Activated CD8-positive, alpha-beta T cell treated with anti-CD3 and anti-CD28 coated beads, Interleukin-2, amount 10 ng/mL, durations not matched to agents 7 days and 5 days (primary cell): ENCODE results near the gene ANKRD13B. TPM values are rescaled to one million over a fixed set of nuclear protein-coding genes. Genes with fewer than 3 reads are reported as not detected.

ENCODE experiments used
- ATAC-seq: fragments of 150-1000 bp; cut with Tn5 transposase; one replicate; pipeline ENCODE4 v1.10.0; 2021; ENCODE audit warnings: moderate library complexity
- CTCF ChIA-PET: fragments of 350-600 bp; sonication (Branson Sonifier 250); formaldehyde crosslinking; loops from one replicate; lab custom pipeline; 2021; ENCODE audit warnings: antibody characterized with exemption; lab: Charles Lee
- POLR2A ChIA-PET: fragments of 350-600 bp; sonication (Branson Sonifier 250); formaldehyde crosslinking; loops from one replicate; lab custom pipeline; 2021; ENCODE audit warnings: antibody characterized with exemption; lab: Charles Lee
- DNase-seq: peaks from one replicate; pipeline ENCODE4 v3.0.0-alpha.2; 2020
- H3K27ac Mint-ChIP-seq: one replicate; pipeline ENCODE4 v1.8.0; 2021; ENCODE audit warnings: mild to moderate bottlenecking, mixed read lengths
- H3K27me3 Mint-ChIP-seq: one replicate; pipeline ENCODE4 v1.8.0; 2021; ENCODE audit warnings: low read depth, mixed read lengths
- H3K36me3 Mint-ChIP-seq: one replicate; pipeline ENCODE4 v1.8.0; 2021; ENCODE audit warnings: low read depth, mixed read lengths
- H3K4me1 Mint-ChIP-seq: one replicate; pipeline ENCODE4 v1.8.0; 2021; ENCODE audit warnings: low read depth, mixed read lengths
- H3K4me3 Mint-ChIP-seq: one replicate; pipeline ENCODE4 v1.8.0; 2021; ENCODE audit warnings: mild to moderate bottlenecking, mixed read lengths
- H3K9me3 Mint-ChIP-seq: one replicate; pipeline ENCODE4 v1.8.0; 2022; ENCODE audit warnings: mixed read lengths; ENCODE audit not compliant: insufficient read depth
- total RNA-seq, 2 experiments: library from RNA; stranded (reverse); gene quantifications; one replicate each; pipeline ENCODE4 v1.2.3, GENCODE V29; 2021

The ANKRD13B gene
- total RNA-seq, 2 experiments from 2014 or later = 11.2 to 12.5 TPM

DNA sequence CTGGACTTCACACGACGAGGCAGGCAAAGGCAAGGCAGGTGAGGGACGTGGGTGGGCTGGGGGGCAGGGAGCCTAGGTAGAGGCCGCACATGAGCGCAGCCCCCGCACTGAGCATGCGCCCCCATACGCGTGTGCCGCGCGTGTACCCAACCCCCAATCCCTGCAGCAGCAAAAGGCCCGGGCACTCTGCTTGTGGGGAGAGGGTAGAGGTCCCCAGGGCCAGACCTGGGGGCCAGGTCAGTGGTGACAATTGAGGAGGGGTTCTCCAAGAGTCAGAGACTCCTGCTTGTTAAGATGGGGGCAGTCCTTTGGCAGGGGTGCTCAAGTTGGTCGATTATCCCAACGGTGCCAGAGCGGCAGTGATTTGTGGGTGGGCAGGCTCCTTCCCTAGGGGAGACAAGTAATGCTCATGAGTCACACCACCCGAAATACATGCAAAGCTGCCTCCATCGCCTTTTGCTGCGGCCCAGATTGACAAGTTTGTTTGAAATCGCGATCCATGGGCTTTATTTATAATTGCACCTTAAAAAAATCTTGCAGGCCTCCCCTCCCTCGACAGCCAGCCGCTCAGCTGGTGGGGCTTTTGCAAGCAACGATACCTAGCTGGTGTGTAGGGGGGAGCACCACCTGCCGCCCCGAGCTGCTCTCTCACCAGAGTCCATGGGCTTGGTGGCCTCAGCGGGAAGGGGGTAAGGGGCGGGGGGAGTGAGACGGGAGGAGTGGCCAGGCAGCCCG is 2.4 kb upstream of the ANKRD13B start:
- ChIA-PET CTCF (interaction anchor here (0.8 to 4.7 kb wide), 11 partner anchors 8 to 370 kb away, joined by 3 to 107 read pairs (median 7); partner anchors contain the start of genes ABHD15 and TP53I13), POLR2A (interaction anchor here (0.8 to 1.3 kb wide), 3 partner anchors 23 to 27 kb away, joined by 4 read pairs; partner anchors contain the start of genes ABHD15 and TP53I13)
- Mint-ChIP-seq H3K9me3 (no peaks in the 10 kb centered on the region), H3K27ac (peak overlapping the region; percentile 90), H3K36me3 (peaks cover 2% of the 10 kb centered on the region), H3K4me1 (peaks cover 64% of the 10 kb centered on the region), H3K27me3 (no peaks in the 10 kb centered on the region), H3K4me3 (peak overlapping the region; percentile 85)
- no peak for DNase-seq
- no peak for ATAC-seq

DNA sequence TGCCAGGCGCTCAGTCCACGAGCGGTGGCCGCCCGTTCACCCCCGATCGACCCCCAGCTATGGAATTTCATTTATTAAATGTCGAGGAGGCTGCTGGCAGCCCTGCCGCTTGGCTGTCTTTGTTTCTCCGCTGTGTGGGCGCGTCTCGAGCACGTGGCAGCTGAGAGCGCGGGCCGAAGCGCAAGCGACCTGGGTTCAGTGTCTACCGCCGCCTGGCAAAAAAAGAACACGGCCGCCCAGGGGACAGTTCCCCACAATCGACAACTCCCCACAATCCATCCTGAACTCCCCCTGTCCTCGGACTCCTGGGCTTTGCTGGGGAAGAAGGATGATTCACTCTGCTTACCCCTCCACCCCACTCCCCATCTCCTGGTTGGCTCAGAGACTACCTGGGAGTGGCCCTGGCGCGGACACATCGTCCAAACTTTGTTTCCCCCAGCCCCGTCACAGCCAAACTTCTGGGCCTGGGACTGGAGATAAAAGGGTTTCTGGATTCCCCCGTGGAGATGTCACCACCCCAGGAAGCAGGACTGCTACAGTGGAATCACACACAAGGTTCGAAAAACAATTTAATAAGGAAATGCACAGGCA is 1.7 kb upstream of the ANKRD13B start:
- peaks cover 2% of the 10 kb centered on the region for H3K36me3 Mint-ChIP-seq
- H3K27ac Mint-ChIP-seq = peak overlapping the region; percentile 73

GRCh38 chr17:29591737-29592608 is 959 bp upstream of the ANKRD13B start:
- peak overlapping the region; percentile 85 for H3K4me3 Mint-ChIP-seq
- CTCF ChIA-PET = interaction anchor here (0.6 to 4.7 kb wide), 21 partner anchors 9 to 468 kb away, joined by 3 to 107 read pairs (median 6); partner anchors contain the start of genes ABHD15 and TP53I13
- H3K9me3 Mint-ChIP-seq = no peaks in the 10 kb centered on the region
- ATAC-seq = peak; percentile 47
- peak overlapping the region; percentile 73 for H3K27ac Mint-ChIP-seq
- POLR2A ChIA-PET = interaction anchor here (0.9 to 2.3 kb wide), 5 partner anchors 10 to 338 kb away, joined by 3 to 10 read pairs (median 3); partner anchors contain the start of genes ABHD15, SSH2 and TP53I13
- H3K4me1 Mint-ChIP-seq = peaks cover 53% of the 10 kb centered on the region
- H3K36me3 Mint-ChIP-seq = peaks cover 2% of the 10 kb centered on the region
- H3K27me3 Mint-ChIP-seq = no peaks in the 10 kb centered on the region
- DNase-seq = peak; percentile 84

More for the DNA sequence above, 1.7 kb upstream of the ANKRD13B start:
- H3K4me3 Mint-ChIP-seq = peak overlapping the region; percentile 85
- no peak for ATAC-seq
- peaks cover 60% of the 10 kb centered on the region for H3K4me1 Mint-ChIP-seq
- no peaks in the 10 kb centered on the region for H3K27me3 Mint-ChIP-seq
- POLR2A ChIA-PET = interaction anchor here (0.8 to 2.3 kb wide), 4 partner anchors 24 to 26 kb away, joined by 4 to 10 read pairs (median 4); partner anchors contain the start of genes ABHD15 and TP53I13
- DNase-seq = peak; percentile 49
- CTCF ChIA-PET = interaction anchor here (0.7 to 4.7 kb wide), 20 partner anchors 9 to 467 kb away, joined by 3 to 107 read pairs (median 6); partner anchors contain the start of genes ABHD15 and TP53I13
- H3K9me3 Mint-ChIP-seq = no peaks in the 10 kb centered on the region

- H3K27ac Mint-ChIP-seq = no peak overlapping the region
- no peaks in the 10 kb centered on the region for H3K27me3 Mint-ChIP-seq
- no peaks in the 10 kb centered on the region for H3K36me3 Mint-ChIP-seq
- H3K4me3 Mint-ChIP-seq = peak overlapping the region; percentile 69
- ChIA-PET POLR2A (interaction anchor here (1.0 to 2.3 kb wide), 2 partner anchors 12 to 23 kb away, joined by 3 to 10 read pairs; no protein-coding TSS in a partner anchor), CTCF (interaction anchor here (0.7 to 4.7 kb wide), 12 partner anchors 12 to 444 kb away, joined by 3 to 107 read pairs (median 6); partner anchors contain the start of genes ABHD15 and TP53I13)
- ATAC-seq = no peak
- H3K4me1 Mint-ChIP-seq = peaks cover 39% of the 10 kb centered on the region
- peak; percentile 60 for DNase-seq
- H3K9me3 Mint-ChIP-seq = no peaks in the 10 kb centered on the region
Observed at GRCh38 chr17:29593591-29594518, 923 bp downstream of the ANKRD13B start.

GRCh38 chr17:29594519-29595090 is 1.7 kb downstream of the ANKRD13B start:
- Mint-ChIP-seq H3K4me1 (peaks cover 39% of the 10 kb centered on the region), H3K9me3 (no peaks in the 10 kb centered on the region), H3K27me3 (no peaks in the 10 kb centered on the region), H3K36me3 (no peaks in the 10 kb centered on the region), H3K27ac (no peak overlapping the region), H3K4me3 (peak overlapping the region; percentile 69)
- DNase-seq (no peak), ATAC-seq (no peak)
- CTCF ChIA-PET = interaction anchor here (0.7 to 4.7 kb wide), 6 partner anchors 14 to 354 kb away, joined by 3 to 107 read pairs (median 4); no protein-coding TSS in a partner anchor
- POLR2A ChIA-PET = no interaction called here

GRCh38 chr17:29595107-29595942 is 2.4 kb downstream of the ANKRD13B start:
- H3K36me3 Mint-ChIP-seq = no peaks in the 10 kb centered on the region
- POLR2A ChIA-PET = no interaction called here
- no peak overlapping the region for H3K27ac Mint-ChIP-seq
- H3K4me3 Mint-ChIP-seq = no peak overlapping the region
- ATAC-seq (no peak), DNase-seq (no peak)
- CTCF ChIA-PET = interaction anchor here (4.7 kb wide), 1 partner anchor 21 kb away, joined by 107 read pairs; no protein-coding TSS in a partner anchor
- peaks cover 33% of the 10 kb centered on the region for H3K4me1 Mint-ChIP-seq
- no peaks in the 10 kb centered on the region for H3K9me3 Mint-ChIP-seq
- no peaks in the 10 kb centered on the region for H3K27me3 Mint-ChIP-seq

DNA sequence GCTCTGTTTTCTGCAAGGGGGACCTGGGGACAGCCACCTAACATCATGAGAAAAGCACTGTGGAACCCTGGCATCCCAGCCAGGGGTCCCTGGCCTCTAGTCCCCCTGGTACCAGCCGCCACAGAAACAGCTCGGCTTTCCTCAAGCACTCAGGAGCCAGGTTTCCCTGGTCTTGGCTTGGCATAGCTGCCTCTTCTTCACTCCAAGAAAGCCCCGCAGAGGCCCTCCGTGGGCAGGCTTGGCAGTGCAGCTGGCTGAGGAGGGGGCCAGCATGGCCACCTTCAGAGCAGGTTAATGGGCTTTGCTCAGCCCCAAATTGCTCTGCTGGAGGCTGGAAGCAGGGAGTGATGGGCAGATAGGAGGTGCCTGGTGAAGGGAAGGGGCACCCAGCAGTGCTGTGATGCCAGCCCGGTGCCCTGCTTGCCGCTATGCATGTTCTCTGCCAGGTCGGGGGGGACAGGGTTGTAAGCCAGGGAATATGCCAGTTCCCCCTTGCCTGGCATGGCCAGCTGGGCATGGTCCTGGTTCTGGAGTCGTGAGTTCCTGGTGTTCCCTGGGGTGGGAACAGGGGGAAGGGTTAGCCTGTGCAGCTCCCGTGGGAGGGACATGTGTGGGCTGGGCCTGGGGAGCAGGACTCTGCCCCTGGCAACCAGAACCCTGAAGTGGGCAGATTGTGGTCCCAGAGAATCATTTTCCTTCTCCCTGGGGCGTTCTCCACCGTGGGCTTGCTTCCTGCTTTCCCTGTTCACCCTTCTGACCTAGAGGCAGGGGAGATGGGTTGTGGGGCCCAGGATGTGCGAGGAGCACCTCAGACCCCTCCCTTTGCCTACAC is 3.2 kb downstream of the ANKRD13B start:
- no peaks in the 10 kb centered on the region for H3K27me3 Mint-ChIP-seq
- no peak overlapping the region for H3K4me3 Mint-ChIP-seq
- no peaks in the 10 kb centered on the region for H3K36me3 Mint-ChIP-seq
- no peaks in the 10 kb centered on the region for H3K9me3 Mint-ChIP-seq
- CTCF ChIA-PET = interaction anchor here (1.8 to 3.3 kb wide), 2 partner anchors 12 to 21 kb away, joined by 3 to 21 read pairs; no protein-coding TSS in a partner anchor
- peaks cover 32% of the 10 kb centered on the region for H3K4me1 Mint-ChIP-seq
- DNase-seq = no peak
- POLR2A ChIA-PET = no interaction called here
- no peak for ATAC-seq
- no peak overlapping the region for H3K27ac Mint-ChIP-seq

GRCh38 chr17:29596811-29597210 is 3.9 kb downstream of the ANKRD13B start:
- Mint-ChIP-seq H3K27ac (no peak overlapping the region), H3K9me3 (no peaks in the 10 kb centered on the region), H3K4me3 (no peak overlapping the region), H3K4me1 (peaks cover 25% of the 10 kb centered on the region), H3K36me3 (no peaks in the 10 kb centered on the region), H3K27me3 (no peaks in the 10 kb centered on the region)
- ATAC-seq (no peak), DNase-seq (no peak)
- ChIA-PET CTCF (interaction anchor here (1.8 to 3.3 kb wide), 2 partner anchors 11 to 20 kb away, joined by 3 to 21 read pairs; no protein-coding TSS in a partner anchor), POLR2A (interaction anchor here (1.2 kb wide), 1 partner anchor 18 kb away, joined by 3 read pairs; no protein-coding TSS in a partner anchor)
